GM04503 (cell line): Measurements from ENCODE around the gene PTPRK.
"Not testable (repeated sequence)": the region's sequence is repeated elsewhere in the genome, so short reads cannot be mapped to it uniquely, and the experiment has no call there.

Experiments used
- DNase-seq: peaks from one replicate; pipeline ENCODE4 v3.0.0-alpha.2; 2012; ENCODE audit warnings: low read depth

The PTPRK gene

DNA sequence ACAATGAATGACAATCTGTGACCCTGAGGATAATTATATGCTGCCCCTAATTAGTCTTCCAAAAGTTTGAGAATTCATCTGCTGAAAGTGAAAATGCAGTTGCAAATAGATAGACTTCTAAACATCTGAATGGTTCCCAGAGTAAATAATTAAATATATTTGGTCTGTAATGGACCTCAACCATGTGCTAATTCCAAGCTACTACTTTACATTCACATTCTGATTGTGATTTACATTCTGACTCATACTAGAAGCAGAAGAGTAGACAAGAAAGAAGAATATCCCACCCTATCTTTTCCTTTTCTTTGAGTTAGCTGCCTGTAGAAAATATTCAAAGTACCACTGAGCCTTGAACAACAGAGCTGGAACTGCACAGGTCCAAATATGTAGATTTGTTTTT, 80.8 kb downstream of the PTPRK start:
- no peak for DNase-seq

DNA sequence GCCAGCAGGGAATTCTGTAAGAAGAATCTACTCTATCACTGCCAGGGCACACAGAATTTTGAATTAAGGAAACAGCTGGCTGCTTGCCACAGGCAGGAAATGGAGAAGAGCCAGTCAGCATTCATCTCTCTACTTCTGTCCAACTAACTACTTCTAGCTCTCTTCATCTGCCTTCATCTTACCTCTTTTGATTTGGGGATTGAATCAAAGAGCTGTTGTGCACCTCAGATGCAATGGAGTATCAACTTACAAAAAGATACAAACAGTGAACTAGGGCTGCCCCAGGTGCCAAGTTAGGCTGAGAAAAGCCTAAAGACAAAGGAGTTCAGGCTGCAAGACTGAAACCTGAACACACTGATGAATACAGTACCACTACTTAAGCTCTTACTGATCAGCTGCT, 82.0 kb downstream of the PTPRK start:
- DNase-seq = no peak

- no peak for DNase-seq
Measured at GRCh38 chr6:128437685-128438084, 82.7 kb downstream of the PTPRK start.

DNA sequence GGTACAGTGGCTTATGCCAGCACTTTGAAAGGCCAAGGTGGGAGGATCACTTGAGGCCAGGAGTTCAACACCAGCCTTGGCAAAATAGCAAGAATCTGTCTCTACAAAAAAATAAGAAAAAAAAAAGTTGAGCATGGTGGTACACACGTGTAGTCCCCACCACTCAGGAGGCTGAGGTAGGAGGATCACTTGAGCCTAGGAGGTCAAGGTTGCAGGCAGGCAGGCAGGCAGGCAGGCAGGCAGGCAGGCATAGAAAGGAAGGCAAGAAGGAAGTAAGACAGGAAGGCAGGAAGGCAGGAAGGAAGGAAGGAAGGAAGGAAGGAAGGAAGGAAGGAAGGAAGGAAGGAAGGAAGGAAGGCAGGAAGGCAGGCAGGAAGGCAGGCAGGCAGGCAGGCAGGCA, 85.6 kb downstream of the PTPRK start:
- not testable (repeated sequence) for DNase-seq

GRCh38 chr6:128432394-128432793, 88.0 kb downstream of the PTPRK start:
- peak; percentile 18 for DNase-seq

DNA sequence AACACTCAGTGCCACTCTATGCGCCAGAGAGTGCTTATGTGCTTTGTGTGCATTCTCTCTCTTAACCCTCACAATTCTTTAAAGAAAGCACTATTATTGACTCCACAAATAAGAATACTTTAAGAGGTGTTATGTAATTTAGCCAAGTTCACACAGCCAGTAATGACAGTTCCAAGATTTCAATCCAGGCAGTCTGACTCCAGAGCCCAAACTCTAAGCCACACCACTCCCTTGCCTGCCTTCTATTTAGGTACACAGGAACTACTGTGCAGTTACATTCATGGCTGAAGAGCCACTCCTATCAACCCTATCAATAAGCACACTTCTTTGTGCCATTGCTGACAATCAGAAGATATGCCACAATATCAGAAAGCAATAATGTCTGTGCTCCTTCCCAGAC, 93.3 kb downstream of the PTPRK start:
- no peak for DNase-seq

DNA sequence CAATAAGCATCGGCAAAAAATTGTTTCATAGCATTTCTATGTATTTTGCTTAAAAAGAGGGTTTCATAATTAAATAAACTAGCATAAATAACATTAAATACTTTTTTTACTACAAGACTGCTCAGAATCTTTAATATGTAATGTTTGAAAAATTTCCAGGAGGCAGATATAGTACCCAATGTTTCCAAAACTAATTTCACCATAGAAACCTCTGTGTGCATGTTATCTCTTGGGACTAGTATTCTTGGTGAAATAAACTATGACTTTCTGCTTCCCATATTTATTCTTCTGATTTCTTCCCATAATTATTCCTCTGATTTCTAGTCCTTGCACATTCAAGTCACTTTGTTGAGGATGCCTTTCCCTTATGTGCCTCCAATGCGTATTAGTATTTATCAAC, 94.5 kb downstream of the PTPRK start:
- DNase-seq = no peak

- DNase-seq = no peak
Measured at GRCh38 chr6:128422871-128423270, 97.5 kb downstream of the PTPRK start.

DNA sequence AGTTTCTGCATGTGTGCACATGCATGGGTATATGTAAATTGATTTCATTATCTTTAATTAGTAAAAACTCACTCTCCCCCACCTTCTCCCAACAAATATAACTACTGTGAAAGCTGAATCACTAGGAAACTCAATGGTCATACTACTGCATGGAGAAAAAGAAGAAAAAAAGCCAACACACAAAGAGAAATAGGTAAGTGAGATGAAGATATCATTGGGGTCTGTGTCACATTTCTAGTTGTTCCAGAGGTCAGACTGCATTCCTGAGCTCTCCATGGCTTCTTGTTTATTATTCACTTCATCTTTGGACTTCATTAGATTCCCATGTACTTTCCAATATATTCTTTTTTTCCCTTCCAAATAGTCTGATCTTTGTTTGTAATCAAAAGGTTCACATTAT, 98.2 kb downstream of the PTPRK start:
- DNase-seq = no peak

GRCh38 chr6:128421788-128422187, 98.6 kb downstream of the PTPRK start:
- DNase-seq = no peak

DNA sequence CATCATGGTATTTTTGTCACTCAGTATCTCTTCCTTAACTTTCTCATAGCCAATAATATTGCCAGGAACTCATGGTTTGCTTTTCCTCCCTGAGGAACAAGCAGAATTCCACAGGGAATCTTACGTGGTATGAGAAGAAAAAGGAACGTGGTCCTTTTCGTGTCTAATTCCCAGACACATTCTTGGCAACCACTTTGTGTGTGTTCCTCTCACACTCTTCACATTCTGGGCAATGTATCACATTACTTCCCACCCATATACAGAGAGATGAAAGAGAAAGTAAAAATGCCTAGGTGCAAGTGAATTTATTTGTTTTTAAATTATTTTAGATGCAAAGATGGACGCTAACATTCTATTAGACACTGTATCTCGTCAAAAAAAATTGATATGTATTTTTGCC, 102.7 kb downstream of the PTPRK start:
- DNase-seq = no peak

- no peak for DNase-seq
Measured at GRCh38 chr6:128415387-128415786, 105.0 kb downstream of the PTPRK start.

- DNase-seq = no peak
Measured at GRCh38 chr6:128414943-128415342, 105.5 kb downstream of the PTPRK start.

- DNase-seq = no peak
Measured at GRCh38 chr6:128413291-128413690, 107.1 kb downstream of the PTPRK start.

GRCh38 chr6:128412680-128413079, 107.7 kb downstream of the PTPRK start:
- DNase-seq = no peak

DNA sequence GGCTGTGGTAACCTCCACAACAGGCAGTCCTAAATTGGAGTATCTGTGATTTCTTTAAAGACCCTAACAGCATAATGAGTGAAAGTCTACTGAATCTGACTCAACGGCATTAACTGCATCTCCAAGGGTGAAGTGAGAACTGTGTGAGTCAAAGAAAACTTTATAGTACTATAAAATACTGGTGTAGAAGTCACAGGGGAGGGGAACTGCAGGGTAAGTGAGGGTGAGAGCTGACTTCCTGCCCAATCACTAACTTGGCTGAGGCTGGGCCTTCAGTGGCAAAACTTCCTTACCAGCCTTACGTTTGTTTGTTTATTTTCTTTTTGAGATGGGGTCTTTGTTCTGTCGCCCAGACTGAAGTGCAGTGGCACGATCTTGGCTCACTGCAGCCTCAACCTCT, 109.8 kb downstream of the PTPRK start:
- no peak for DNase-seq

GRCh38 chr6:128409003-128409402, 111.4 kb downstream of the PTPRK start:
- no peak for DNase-seq

- no peak for DNase-seq
Measured at GRCh38 chr6:128406453-128406852, 113.9 kb downstream of the PTPRK start.

DNA sequence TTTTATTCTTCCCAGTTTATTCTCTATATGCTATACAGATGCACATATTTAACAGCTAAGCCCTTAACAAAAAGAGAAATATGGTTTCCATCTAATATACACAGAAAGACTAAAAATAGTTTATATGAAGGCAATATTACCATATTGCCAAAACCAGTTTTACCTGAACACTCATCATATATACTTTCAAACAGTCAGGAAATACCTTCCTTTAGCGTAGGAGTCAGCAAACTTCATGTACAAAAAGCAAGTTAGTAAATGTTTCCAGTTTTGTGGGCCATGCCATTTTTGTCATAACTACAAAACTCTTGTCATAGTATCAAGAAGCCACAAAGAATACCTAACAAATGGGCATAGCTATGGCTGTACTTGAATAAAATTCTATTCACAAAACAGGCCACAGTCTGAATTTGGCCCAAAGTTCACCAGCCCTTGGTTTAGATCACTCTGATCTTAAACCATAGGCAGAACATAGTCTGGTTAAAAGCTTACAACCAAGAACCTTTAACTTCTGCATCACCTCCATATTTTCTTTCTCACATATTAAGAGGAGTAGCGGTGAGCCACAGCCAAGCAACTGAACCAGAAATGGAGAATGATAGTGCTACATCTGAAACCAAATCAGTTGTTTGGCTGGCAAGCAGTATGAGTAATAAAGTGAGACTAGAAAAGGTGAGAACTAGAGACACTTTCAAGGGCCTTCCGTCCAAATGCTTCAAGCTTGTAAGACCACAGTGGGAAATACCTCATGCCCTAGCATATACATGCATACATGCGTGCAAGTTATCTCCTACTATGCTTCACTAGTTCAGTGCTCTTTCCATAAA, 116.6 kb downstream of the PTPRK start:
- DNase-seq = no peak

- peak; percentile 6 for DNase-seq
Measured at GRCh38 chr6:128400875-128401274, 119.5 kb downstream of the PTPRK start.

DNA sequence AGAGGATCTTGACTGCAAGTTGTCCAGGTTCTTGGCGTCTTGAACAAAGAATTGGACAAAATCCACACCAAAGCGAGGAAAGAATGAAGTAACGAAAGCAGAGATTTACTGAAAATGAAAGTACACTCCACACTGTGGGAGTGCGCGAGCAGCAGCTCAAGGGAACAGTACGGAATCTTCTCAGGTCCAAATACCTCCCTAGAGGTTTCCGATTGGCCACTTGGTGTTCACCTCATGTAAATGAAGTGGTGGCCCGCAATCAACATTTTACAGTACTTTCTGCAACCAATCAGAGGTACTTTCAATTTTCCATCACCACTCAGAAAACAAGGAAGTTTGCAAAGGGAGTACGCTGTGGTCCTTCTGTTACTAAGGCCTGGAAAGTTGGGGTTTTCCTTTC, 122.4 kb downstream of the PTPRK start:
- no peak for DNase-seq

- DNase-seq = no peak
Measured at GRCh38 chr6:128395596-128395995, 124.8 kb downstream of the PTPRK start.

- no peak for DNase-seq
Measured at GRCh38 chr6:128395188-128395587, 125.2 kb downstream of the PTPRK start.

GRCh38 chr6:128394167-128394566, 126.2 kb downstream of the PTPRK start:
- DNase-seq = no peak
